ENCODE results near the gene CALCB. TPM values are rescaled to one million over a fixed set of nuclear protein-coding genes. Genes with fewer than 3 reads are reported as not detected.

CALCB gene
- 0.46 TPM for total RNA-seq

GRCh38 chr11:15073361-15074205 is at the start of gene CALCB:
TSS of gene CALCB (plus strand) at chr11:15073593. CDS start at chr11:15074719, 1,126 bp downstream.

GRCh38 chr11:15114501-15115475 is 41.4 kb downstream of the CALCB start, which contains the start of gene INSC:
TSS of gene INSC (plus strand) at chr11:15114923. CDS start at chr11:15149175, 34,252 bp downstream.

Other genes with a start within 250 kb of the CALCB start
- 23.3 TPM for gene CYP2R1, start 181.4 kb upstream of the CALCB start, total RNA-seq
- not detected for gene CALCA, start 101.2 kb upstream of the CALCB start, total RNA-seq
- 0.23 TPM for gene INSC, start 41.3 kb downstream of the CALCB start, total RNA-seq